GM12864 (cell line): ENCODE measurements around the gene CENPM.
"Not testable (repeated sequence)": the region's sequence is repeated elsewhere in the genome, so short reads cannot be mapped to it uniquely, and the experiment has no call there.

ENCODE experiments used
- DNase-seq: peaks from one replicate; pipeline ENCODE4 v3.0.0-alpha.2; 2011; ENCODE audit warnings: low read depth
- H3K4me3 ChIP-seq: 2 replicates; pipeline ENCODE4 v1.5.1; 2011; ENCODE audit warnings: mild to moderate bottlenecking, low read depth, low read length, control low read depth
- TF ChIP-seq, protein P1 (sequence below): IDR thresholded peaks from 2 replicates; pipeline ENCODE4 v1.5.1; 2011; ENCODE audit warnings: low read depth, mild to moderate bottlenecking, moderate library complexity, low read length, control low read depth, inconsistent platforms; ENCODE audit errors: missing control alignments

CENPM gene

GRCh38 chr22:41949297-41949965 is 2.5 kb upstream of the CENPM start:
- H3K4me3 ChIP-seq, result peak overlapping the region; percentile 20
- TF ChIP-seq, protein P1, sequence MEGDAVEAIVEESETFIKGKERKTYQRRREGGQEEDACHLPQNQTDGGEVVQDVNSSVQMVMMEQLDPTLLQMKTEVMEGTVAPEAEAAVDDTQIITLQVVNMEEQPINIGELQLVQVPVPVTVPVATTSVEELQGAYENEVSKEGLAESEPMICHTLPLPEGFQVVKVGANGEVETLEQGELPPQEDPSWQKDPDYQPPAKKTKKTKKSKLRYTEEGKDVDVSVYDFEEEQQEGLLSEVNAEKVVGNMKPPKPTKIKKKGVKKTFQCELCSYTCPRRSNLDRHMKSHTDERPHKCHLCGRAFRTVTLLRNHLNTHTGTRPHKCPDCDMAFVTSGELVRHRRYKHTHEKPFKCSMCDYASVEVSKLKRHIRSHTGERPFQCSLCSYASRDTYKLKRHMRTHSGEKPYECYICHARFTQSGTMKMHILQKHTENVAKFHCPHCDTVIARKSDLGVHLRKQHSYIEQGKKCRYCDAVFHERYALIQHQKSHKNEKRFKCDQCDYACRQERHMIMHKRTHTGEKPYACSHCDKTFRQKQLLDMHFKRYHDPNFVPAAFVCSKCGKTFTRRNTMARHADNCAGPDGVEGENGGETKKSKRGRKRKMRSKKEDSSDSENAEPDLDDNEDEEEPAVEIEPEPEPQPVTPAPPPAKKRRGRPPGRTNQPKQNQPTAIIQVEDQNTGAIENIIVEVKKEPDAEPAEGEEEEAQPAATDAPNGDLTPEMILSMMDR, result no peak
- no peak for DNase-seq

DNA sequence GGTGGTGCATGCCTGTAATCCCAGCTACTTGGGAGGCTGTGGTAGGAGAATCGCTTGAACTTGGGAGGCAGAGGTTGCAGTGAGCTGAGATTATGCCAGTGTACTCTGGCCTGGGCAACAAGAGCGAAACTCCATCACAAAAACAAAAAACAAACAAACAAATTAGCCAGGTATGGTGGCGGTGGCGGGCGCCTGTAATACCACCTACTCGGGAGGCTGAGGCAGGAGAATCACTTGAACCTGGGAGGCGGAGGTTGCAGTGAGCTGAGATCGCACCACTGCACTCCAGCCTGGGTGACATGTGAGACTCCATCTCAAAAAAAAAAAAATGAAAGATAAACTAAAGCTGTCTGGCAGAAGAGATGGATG is 2.0 kb upstream of the CENPM start:
- H3K4me3 ChIP-seq, DNase-seq: not testable (repeated sequence)

DNA sequence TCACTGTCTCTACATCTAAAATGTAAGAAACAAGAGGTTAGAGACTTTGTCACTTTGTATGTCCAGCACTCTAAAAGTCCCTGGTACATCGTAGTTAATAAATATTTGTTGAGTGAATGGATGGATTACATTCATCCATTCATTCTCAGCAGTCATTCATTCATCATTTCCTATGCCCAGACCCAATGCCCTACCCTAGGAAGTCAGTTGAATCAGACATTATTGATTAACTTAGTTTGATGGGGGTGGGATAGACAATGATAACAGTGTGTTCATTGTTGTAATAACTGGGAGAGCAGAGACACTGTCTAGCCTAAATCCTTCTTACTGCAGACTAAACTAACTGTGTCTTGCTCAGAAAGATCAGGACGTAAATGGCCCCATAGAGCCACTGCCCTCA is 1.2 kb upstream of the CENPM start:
- H3K4me3 ChIP-seq, result no peak overlapping the region
- DNase-seq, result no peak
- TF ChIP-seq, protein P1, result no peak

- TF ChIP-seq, protein P1, result no peak
- no peak for DNase-seq
- peak overlapping the region; percentile 95; the same call in 1 of the 2 replicates for H3K4me3 ChIP-seq
These were observed 600 bp upstream of the CENPM start for GRCh38 chr22:41947424-41948080.

- no peak overlapping the region for H3K4me3 ChIP-seq
- TF ChIP-seq, protein P1, result no peak
- DNase-seq, result no peak
These were observed 3.2 kb downstream of the CENPM start for GRCh38 chr22:41943661-41944209.

DNA sequence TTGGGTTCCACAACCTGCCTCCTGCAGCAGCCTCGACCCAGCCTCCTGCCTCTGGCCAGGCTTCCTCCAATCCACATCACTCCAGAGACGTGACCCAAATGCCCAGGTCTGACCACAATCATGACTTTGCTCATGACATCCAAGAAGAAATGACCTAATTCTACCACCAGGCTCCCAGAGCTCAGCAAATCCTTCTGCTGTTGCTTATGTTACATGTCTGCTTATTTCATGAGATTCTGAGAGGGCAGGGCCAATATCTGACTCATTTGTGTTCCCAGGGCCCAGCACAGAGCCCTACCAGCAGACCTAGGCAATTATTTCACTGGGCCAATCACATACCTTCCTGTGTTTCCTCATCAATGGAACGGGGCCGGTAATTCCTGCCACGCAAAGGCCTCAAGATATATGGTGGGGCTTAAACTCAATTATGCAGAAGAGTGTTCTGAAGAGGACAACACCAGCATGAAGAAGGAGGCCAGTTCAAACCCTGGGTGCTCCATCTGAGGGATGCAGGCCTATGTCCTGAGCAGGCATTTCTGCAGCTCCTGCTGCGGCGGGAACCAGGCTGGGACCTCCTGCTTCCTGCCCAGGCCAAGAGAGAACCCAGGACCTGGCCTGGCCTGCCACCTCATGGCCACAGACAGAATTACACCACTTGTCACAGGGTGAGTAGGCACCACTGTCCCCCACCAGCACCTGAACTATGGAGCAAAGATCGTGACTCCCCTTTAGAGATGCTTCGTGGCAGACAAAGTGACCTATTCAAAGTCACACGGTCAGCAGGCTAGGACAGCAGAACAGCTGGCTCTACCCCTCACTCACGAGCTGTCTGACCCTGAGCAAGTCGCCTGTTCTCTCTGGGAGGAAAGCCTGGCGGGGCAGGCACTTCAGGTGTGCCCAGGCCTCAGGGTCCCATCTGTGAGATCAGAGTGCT is 5.9 kb downstream of the CENPM start:
- no peak overlapping the region; the same call in 1 of the 2 replicates for H3K4me3 ChIP-seq
- TF ChIP-seq, protein P1, result peak; percentile 95
- no peak for DNase-seq
